HepG2 (cell line): ENCODE data around the gene EVA1A. TPM values are rescaled to one million over a fixed set of nuclear protein-coding genes. Genes with fewer than 3 reads are reported as not detected.

Experiments used
- ARID3A ChIP-seq: IDR thresholded peaks from 2 replicates; pipeline ENCODE4 v1.6.1; 2012; ENCODE audit warnings: low read depth, low read length, improper control_type of control experiment
- MYNN ChIP-seq: sonication (generic); formaldehyde crosslinking; IDR thresholded peaks from 2 replicates; pipeline ENCODE4 v1.4.0; 2020; ENCODE audit warnings: mild to moderate bottlenecking, low read depth, missing genetic modification reagents
- NFIB ChIP-seq: sonication (generic); formaldehyde crosslinking; IDR thresholded peaks from 2 replicates; pipeline ENCODE4 v1.9.0; 2021; ENCODE audit warnings: missing genetic modification reagents, mild to moderate bottlenecking, borderline replicate concordance
- NRL ChIP-seq: sonication (generic); formaldehyde crosslinking; IDR thresholded peaks from 2 replicates; pipeline ENCODE4 v1.5.0; 2020; ENCODE audit warnings: missing genetic modification reagents, mild to moderate bottlenecking, moderate library complexity, borderline replicate concordance
- PAWR ChIP-seq: sonication (generic); formaldehyde crosslinking; IDR thresholded peaks from 2 replicates; pipeline ENCODE4 v1.4.0; 2020; ENCODE audit warnings: missing genetic modification reagents, mild to moderate bottlenecking, borderline replicate concordance
- SMAD3 ChIP-seq: sonication (generic); formaldehyde crosslinking; IDR thresholded peaks from 2 replicates; pipeline ENCODE4 v1.4.0; 2020; ENCODE audit warnings: missing genetic modification reagents
- ZNF282 ChIP-seq: fragments of 450-650 bp; IDR thresholded peaks from 2 replicates; pipeline ENCODE4 v1.6.1; 2018; ENCODE audit not compliant: partially characterized antibody
- ZNF614 ChIP-seq: IDR thresholded peaks from 2 replicates; pipeline ENCODE4 v1.6.1; 2018; ENCODE audit warnings: missing biosample characterization, missing genetic modification reagents, inconsistent platforms, borderline replicate concordance
- ZNF703 ChIP-seq: sonication (generic); formaldehyde crosslinking; IDR thresholded peaks from 2 replicates; pipeline ENCODE4 v1.5.1; 2020; ENCODE audit warnings: missing genetic modification reagents, mild to moderate bottlenecking, moderate library complexity, borderline replicate concordance
- polyA plus RNA-seq, 8 experiments: library from polyadenylated mRNA; depleted of rRNA in 3 of 8; stranded (reverse) in 7 of 8; unstranded in 1 of 8; fragments of >200 nt; fragmentation: Illumina TruSeq in 4 of 8; extraction: Trizol in 4 of 8; gene quantifications; 2 replicates each; pipeline versions ENCODE4 v1.2.1 to v1.2.3, GENCODE V29; 2011 to 2016; ENCODE audit warnings: low read depth in 4 of 8, missing spikeins in 1 of 8, mixed read lengths in 1 of 8; ENCODE audit not compliant: insufficient read depth in 1 of 8
- total RNA-seq, 5 experiments: library from RNA; depleted of rRNA; stranded (reverse); fragments of >200 nt; fragmentation: Illumina TruSeq; extraction: Trizol; gene quantifications; 2 replicates each; pipeline ENCODE4 v1.2.3, GENCODE V29; 2016; ENCODE audit warnings: low read depth in 1 of 5
- TF ChIP-seq, protein P1 (sequence below): sonication (generic); formaldehyde crosslinking; IDR thresholded peaks from 2 replicates; pipeline ENCODE4 v1.5.0; 2020; ENCODE audit warnings: mild to moderate bottlenecking, missing genetic modification reagents
- TF ChIP-seq, protein P2 (sequence below): sonication (generic); formaldehyde crosslinking; IDR thresholded peaks from 2 replicates; pipeline ENCODE4 v1.4.0; 2020; ENCODE audit warnings: missing genetic modification reagents
- TF ChIP-seq, protein P3 (sequence below): sonication (generic); formaldehyde crosslinking; IDR thresholded peaks from 2 replicates; pipeline ENCODE4 v1.4.0; 2020; ENCODE audit warnings: mild to moderate bottlenecking, missing genetic modification reagents

The EVA1A gene
- total and polyA plus RNA-seq, 2 of the 13 experiments (the other 11 are each of a cell fraction or from before 2014, with no cell fraction given): 57.5 to 57.8 TPM

DNA sequence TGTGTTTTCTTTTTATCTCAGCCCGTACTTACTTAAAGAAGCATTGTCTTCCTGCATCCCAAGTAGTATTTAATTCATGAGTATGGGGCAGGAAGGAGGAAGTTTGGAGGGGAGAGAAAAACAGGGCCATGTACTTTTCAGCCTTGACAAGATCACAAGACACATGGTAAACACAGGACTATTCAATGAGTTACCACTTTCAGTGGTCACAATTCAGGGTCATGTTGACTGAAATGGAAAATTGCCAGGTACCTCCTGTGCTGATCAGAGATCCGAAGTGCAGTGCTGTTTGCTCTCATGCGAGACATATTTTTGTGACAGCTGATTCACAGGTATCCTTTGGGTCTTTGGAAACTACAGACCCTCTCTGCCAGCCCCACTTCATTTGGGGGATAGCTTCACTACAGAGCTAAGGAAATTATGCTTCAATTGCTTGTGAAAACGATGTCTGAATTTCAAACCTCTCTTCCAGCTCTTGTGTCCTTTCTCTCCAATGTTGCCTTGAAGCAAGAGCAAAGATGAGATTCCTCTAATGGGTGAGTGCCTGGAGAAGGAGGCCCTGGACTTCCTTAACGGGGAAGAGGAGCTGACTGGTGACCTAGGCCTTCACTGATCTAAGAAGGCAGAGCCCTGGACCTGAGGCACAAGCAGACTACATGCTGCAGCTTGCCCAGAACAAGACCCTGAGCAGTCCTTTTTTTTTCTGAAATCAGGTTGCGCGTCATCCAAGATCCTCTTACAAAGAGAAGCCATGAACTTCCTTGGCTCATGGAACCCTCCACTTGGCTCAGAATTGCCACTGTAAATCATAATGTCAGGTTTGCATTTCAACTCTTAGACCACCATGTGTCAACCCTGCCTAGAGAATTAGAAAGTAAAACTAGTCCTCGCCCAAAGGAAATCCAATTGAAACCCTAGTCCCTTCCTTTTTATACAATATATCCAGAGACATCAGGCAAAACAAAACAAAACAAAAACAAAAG is 44.1 kb downstream of the EVA1A start (continued):
- peak; percentile 90; the same call in 1 of the 2 replicates for TF ChIP-seq ARID3A
- TF ChIP-seq, protein P1, sequence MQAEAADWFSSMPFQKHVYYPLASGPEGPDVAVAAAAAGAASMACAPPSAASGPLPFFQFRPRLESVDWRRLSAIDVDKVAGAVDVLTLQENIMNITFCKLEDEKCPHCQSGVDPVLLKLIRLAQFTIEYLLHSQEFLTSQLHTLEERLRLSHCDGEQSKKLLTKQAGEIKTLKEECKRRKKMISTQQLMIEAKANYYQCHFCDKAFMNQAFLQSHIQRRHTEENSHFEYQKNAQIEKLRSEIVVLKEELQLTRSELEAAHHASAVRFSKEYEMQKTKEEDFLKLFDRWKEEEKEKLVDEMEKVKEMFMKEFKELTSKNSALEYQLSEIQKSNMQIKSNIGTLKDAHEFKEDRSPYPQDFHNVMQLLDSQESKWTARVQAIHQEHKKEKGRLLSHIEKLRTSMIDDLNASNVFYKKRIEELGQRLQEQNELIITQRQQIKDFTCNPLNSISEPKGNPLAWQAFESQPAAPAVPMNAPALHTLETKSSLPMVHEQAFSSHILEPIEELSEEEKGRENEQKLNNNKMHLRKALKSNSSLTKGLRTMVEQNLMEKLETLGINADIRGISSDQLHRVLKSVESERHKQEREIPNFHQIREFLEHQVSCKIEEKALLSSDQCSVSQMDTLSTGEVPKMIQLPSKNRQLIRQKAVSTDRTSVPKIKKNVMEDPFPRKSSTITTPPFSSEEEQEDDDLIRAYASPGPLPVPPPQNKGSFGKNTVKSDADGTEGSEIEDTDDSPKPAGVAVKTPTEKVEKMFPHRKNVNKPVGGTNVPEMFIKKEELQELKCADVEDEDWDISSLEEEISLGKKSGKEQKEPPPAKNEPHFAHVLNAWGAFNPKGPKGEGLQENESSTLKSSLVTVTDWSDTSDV: no peak
- TF ChIP-seq, protein P2, sequence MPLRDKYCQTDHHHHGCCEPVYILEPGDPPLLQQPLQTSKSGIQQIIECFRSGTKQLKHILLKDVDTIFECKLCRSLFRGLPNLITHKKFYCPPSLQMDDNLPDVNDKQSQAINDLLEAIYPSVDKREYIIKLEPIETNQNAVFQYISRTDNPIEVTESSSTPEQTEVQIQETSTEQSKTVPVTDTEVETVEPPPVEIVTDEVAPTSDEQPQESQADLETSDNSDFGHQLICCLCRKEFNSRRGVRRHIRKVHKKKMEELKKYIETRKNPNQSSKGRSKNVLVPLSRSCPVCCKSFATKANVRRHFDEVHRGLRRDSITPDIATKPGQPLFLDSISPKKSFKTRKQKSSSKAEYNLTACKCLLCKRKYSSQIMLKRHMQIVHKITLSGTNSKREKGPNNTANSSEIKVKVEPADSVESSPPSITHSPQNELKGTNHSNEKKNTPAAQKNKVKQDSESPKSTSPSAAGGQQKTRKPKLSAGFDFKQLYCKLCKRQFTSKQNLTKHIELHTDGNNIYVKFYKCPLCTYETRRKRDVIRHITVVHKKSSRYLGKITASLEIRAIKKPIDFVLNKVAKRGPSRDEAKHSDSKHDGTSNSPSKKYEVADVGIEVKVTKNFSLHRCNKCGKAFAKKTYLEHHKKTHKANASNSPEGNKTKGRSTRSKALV (CRISPR knock-in tag): no peak; the same call in none of the 2 replicates
- no peak for TF ChIP-seq ZNF703
- 0 out of 2 replicates have a peak, but pooled peaks have one; percentile 75 for TF ChIP-seq MYNN
- TF ChIP-seq NFIB: no peak
- peak; percentile 97 for TF ChIP-seq SMAD3 (CRISPR knock-in tag)
- TF ChIP-seq, protein P3, sequence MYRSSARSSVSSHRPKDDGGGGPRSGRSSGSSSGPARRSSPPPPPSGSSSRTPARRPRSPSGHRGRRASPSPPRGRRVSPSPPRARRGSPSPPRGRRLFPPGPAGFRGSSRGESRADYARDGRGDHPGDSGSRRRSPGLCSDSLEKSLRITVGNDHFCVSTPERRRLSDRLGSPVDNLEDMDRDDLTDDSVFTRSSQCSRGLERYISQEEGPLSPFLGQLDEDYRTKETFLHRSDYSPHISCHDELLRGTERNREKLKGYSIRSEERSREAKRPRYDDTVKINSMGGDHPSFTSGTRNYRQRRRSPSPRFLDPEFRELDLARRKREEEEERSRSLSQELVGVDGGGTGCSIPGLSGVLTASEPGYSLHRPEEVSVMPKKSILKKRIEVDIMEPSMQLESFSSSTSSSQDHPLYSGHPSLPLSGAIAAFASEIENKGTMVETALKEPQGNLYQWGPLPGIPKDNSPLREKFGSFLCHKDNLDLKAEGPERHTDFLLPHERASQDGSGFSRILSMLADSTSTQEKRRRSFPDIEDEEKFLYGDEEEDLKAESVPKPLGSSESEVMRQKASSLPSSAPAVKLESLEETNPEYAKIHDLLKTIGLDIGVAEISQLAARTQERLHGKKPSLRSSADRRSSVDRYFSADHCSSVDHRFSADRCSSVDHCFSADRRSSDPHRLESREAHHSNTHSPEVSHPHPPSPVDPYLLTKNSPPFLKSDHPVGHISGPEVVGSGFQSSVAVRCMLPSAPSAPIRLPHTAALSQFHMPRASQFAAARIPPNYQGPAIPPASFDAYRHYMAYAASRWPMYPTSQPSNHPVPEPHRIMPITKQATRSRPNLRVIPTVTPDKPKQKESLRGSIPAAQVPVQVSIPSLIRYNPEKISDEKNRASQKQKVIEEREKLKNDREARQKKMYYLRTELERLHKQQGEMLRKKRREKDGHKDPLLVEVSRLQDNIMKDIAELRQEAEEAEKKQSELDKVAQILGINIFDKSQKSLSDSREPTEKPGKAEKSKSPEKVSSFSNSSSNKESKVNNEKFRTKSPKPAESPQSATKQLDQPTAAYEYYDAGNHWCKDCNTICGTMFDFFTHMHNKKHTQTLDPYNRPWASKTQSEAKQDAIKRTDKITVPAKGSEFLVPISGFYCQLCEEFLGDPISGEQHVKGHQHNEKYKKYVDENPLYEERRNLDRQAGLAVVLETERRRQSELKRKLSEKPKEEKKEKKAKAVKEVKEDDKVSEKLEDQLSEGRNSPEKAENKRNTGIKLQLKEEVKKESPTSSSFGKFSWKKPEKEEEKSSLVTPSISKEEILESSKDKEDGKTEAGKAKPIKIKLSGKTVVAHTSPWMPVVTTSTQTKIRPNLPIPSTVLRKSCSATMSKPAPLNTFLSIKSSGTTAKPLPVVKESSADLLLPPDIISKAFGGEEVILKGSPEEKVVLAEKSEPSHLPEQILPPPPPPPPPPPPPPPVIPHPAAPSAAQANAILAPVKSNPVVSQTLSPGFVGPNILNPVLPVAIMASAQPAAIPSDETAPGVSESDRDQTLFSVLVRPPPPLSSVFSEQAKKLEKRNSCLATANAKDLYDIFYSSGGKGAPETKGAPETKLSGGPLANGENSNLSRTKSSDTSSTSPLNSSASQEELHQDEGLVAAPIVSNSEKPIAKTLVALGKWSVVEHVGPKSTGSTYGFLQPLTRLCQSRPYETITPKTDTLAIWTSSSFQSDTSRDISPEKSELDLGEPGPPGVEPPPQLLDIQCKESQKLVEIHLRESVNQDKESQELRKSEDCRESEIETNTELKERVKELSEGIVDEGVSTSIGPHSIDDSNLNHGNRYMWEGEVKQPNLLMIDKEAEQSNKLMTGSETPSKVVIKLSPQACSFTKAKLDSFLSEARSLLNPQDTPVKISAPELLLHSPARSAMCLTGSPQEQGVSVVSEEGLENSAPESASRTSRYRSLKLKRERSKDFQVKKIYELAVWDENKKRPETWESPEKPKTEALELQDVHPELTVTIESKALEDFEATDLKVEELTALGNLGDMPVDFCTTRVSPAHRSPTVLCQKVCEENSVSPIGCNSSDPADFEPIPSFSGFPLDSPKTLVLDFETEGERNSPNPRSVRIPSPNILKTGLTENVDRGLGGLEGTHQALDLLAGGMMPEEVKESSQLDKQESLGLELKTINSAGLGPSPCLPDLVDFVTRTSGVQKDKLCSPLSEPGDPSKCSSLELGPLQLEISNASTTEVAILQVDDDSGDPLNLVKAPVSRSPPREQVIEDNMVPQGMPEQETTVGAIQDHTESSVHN (CRISPR knock-in tag): no peak
- 0 out of 2 replicates have a peak, but pooled peaks have one; percentile 53 for TF ChIP-seq PAWR (CRISPR knock-in tag)
- TF ChIP-seq ZNF614 (CRISPR knock-in tag): peak; percentile 98
- no peak for TF ChIP-seq ZNF282
- no peak for TF ChIP-seq NRL
